ENCODE data around the gene KIAA0319L.
"Not testable (repeated sequence)": the region's sequence is repeated elsewhere in the genome, so short reads cannot be mapped to it uniquely, and the experiment has no call there.

Gene KIAA0319L

GRCh38 chr1:35581621-35582020 is 24.4 kb upstream of the KIAA0319L start:
- not testable (repeated sequence) for DNase-seq (ENCODE audit: low read depth in 3 of 3)

GRCh38 chr1:35580949-35581388 is 23.8 kb upstream of the KIAA0319L start:
- DNase-seq (ENCODE audit: low read depth in 3 of 3) = no peak

GRCh38 chr1:35577071-35577998 is 20.1 kb upstream of the KIAA0319L start:
- peak in 1 of 3 experiments; percentile 50 for DNase-seq (ENCODE audit: low read depth in 3 of 3)

GRCh38 chr1:35576766-35577070 is 19.5 kb upstream of the KIAA0319L start:
- DNase-seq (ENCODE audit: low read depth in 3 of 3) = not testable (repeated sequence)

- DNase-seq (ENCODE audit: low read depth in 3 of 3) = no peak
Measured at GRCh38 chr1:35576061-35576765, 19.0 kb upstream of the KIAA0319L start.

- DNase-seq (ENCODE audit: low read depth in 3 of 3) = no peak
Measured at GRCh38 chr1:35575416-35575958, 18.3 kb upstream of the KIAA0319L start.

- no peak for DNase-seq (ENCODE audit: low read depth in 3 of 3)
Measured at GRCh38 chr1:35574655-35575415, 17.6 kb upstream of the KIAA0319L start.

- DNase-seq (ENCODE audit: low read depth in 3 of 3) = no peak
Measured at GRCh38 chr1:35574125-35574654, 17.0 kb upstream of the KIAA0319L start.

- no peak for DNase-seq (ENCODE audit: low read depth in 3 of 3)
Measured at GRCh38 chr1:35573198-35574124, 16.3 kb upstream of the KIAA0319L start, which contains the start of gene TFAP2E. Gene TFAP2E (plus strand): TSS chr1:35573314. CDS start chr1:35573578, 264 bp downstream.

- DNase-seq (ENCODE audit: low read depth in 3 of 3) = no peak
Measured at GRCh38 chr1:35572296-35572695, 15.1 kb upstream of the KIAA0319L start.

GRCh38 chr1:35571263-35571662 is 14.1 kb upstream of the KIAA0319L start:
- DNase-seq (ENCODE audit: low read depth in 3 of 3) = no peak

GRCh38 chr1:35570589-35571137 is 13.5 kb upstream of the KIAA0319L start:
- no peak for DNase-seq (ENCODE audit: low read depth in 3 of 3)

GRCh38 chr1:35569936-35570335 is 12.7 kb upstream of the KIAA0319L start:
- DNase-seq (ENCODE audit: low read depth in 3 of 3) = no peak

GRCh38 chr1:35568975-35569395 is 11.8 kb upstream of the KIAA0319L start:
- DNase-seq (ENCODE audit: low read depth in 3 of 3) = peak in 1 of 3 experiments; percentile 58

GRCh38 chr1:35567947-35568558 is 10.8 kb upstream of the KIAA0319L start:
- no peak for DNase-seq (ENCODE audit: low read depth in 3 of 3)

- DNase-seq (ENCODE audit: low read depth in 3 of 3) = no peak
Measured at GRCh38 chr1:35565742-35566133, 8.5 kb upstream of the KIAA0319L start.

- DNase-seq (ENCODE audit: low read depth in 3 of 3) = no peak
Measured at GRCh38 chr1:35564884-35565741, 7.9 kb upstream of the KIAA0319L start.

- peak; percentile 62 to 76 (median 71) for DNase-seq (ENCODE audit: low read depth in 3 of 3)
Measured at GRCh38 chr1:35564037-35564883, 7.1 kb upstream of the KIAA0319L start.
